Measurements from ENCODE around the gene RBM39.
A peak's percentile ranks its signal among the peaks of the same experiment; 100 is the strongest.
"Not testable (repeated sequence)": the region's sequence is repeated elsewhere in the genome, so short reads cannot be mapped to it uniquely, and the experiment has no call there.

The RBM39 gene

GRCh38 chr20:35706591-35707529 lies 35.2 kb downstream of the RBM39 start:
- DNase-seq (ENCODE audit: low read depth): not testable (repeated sequence)

- not testable (repeated sequence) for DNase-seq (ENCODE audit: low read depth)
Observed at GRCh38 chr20:35705894-35706293, 36.2 kb downstream of the RBM39 start.

GRCh38 chr20:35704514-35705261 lies 37.4 kb downstream of the RBM39 start:
- no peak for DNase-seq (ENCODE audit: low read depth)

- DNase-seq (ENCODE audit: low read depth): no peak
Observed at GRCh38 chr20:35702824-35703695, 39.0 kb downstream of the RBM39 start.

GRCh38 chr20:35702051-35702823 lies 39.8 kb downstream of the RBM39 start:
- no peak for DNase-seq (ENCODE audit: low read depth)

GRCh38 chr20:35700625-35701148 lies 41.4 kb downstream of the RBM39 start:
- no peak for DNase-seq (ENCODE audit: low read depth)

- no peak for DNase-seq (ENCODE audit: low read depth)
Observed at GRCh38 chr20:35699957-35700624, 42.0 kb downstream of the RBM39 start.

- peak; percentile 79 for DNase-seq (ENCODE audit: low read depth)
Observed at GRCh38 chr20:35699127-35699956, 42.7 kb downstream of the RBM39 start, which contains the start of the genes NFS1 and ROMO1. NFS1 (minus strand) TSS chr20:35699352; CDS start chr20:35699288, 64 bp downstream. ROMO1 (plus strand) TSS chr20:35699405; CDS start chr20:35699633, 228 bp downstream.

- DNase-seq (ENCODE audit: low read depth): no peak
Observed at GRCh38 chr20:35698298-35699126, 43.5 kb downstream of the RBM39 start.

- no peak for DNase-seq (ENCODE audit: low read depth)
Observed at GRCh38 chr20:35697696-35698297, 44.3 kb downstream of the RBM39 start.

- DNase-seq (ENCODE audit: low read depth): no peak
Observed at GRCh38 chr20:35695978-35696377, 46.1 kb downstream of the RBM39 start.

- DNase-seq (ENCODE audit: low read depth): no peak
Observed at GRCh38 chr20:35695245-35695749, 46.8 kb downstream of the RBM39 start.

- DNase-seq (ENCODE audit: low read depth): no peak
Observed at GRCh38 chr20:35690265-35690664, 51.8 kb downstream of the RBM39 start.

- not testable (repeated sequence) for DNase-seq (ENCODE audit: low read depth)
Observed at GRCh38 chr20:35686872-35687271, 55.2 kb downstream of the RBM39 start.

GRCh38 chr20:35685368-35685767 lies 56.7 kb downstream of the RBM39 start:
- DNase-seq (ENCODE audit: low read depth): not testable (repeated sequence)

- DNase-seq (ENCODE audit: low read depth): no peak
Observed at GRCh38 chr20:35681960-35682359, 60.1 kb downstream of the RBM39 start.

GRCh38 chr20:35680452-35681183 lies 61.4 kb downstream of the RBM39 start:
- DNase-seq (ENCODE audit: low read depth): no peak

Measured in activated gamma-delta T cell treated with anti-CD3 and anti-CD28 coated beads, Interleukin-2, amount 50 U/mL, for 16 hours (primary cell).